Measurements from ENCODE around the gene RNPS1. TPM values are rescaled to one million over a fixed set of nuclear protein-coding genes. Genes with fewer than 3 reads are reported as not detected.

RNPS1 gene
- total and polyA plus RNA-seq, 2 donors (not counting 3 experiments of a cell fraction or from before 2014, with no cell fraction given) = 206 to 209 TPM

- DNase-seq (ENCODE audit: low read depth, low spot score) = no peak
- Histone ChIP-seq H3K9me3 (replicated peaks; ENCODE audit: control insufficient read depth, insufficient read depth, low read length) (no peaks in the 10 kb centered on the region), H3K9me1 (replicated peaks; ENCODE audit: control insufficient read depth, extremely low read depth, insufficient read depth, low read length) (no peaks in the 10 kb centered on the region), H3K27ac (ENCODE audit: insufficient read depth, low read depth, low read length) (no peak overlapping the region), H4K20me1 (replicated peaks; ENCODE audit: control insufficient read depth, extremely low read depth, insufficient read depth, low read length) (no peaks in the 10 kb centered on the region), H3K9ac (replicated peaks; ENCODE audit: extremely low read depth, insufficient read depth, low read length) (no peak overlapping the region), H3K4me2 (ENCODE audit: insufficient read depth, low read length) (no peak overlapping the region), H3K79me2 (ENCODE audit: control insufficient read depth, insufficient read depth, low read length) (peaks cover 19% of the 10 kb centered on the region), H3K4me3 (replicated peaks in 1 of 3; ENCODE audit: insufficient read depth in 1 of 3, low read depth in 1 of 3, low read length in 3 of 3) (no peak overlapping the region), H3K36me3 (ENCODE audit: control insufficient read depth in 2 of 2, extremely low read depth in 1 of 2, insufficient read depth in 2 of 2, low read length in 2 of 2) (peaks cover 23 to 27% of the 10 kb centered on the region in 2 experiments), H3K4me1 (ENCODE audit: control insufficient read depth, extremely low read depth, insufficient read depth, low read length) (peaks cover 13% of the 10 kb centered on the region), H3K27me3 (ENCODE audit: control insufficient read depth in 2 of 2, insufficient read depth in 2 of 2, low read length in 2 of 2) (no peaks in the 10 kb centered on the region), H2AFZ (ENCODE audit: low read depth, low read length) (no peak overlapping the region)
- dilution Hi-C loops (cut with MboI; ENCODE audit: extremely low pct_ligation_motif_present, low sequenced_read_pairs) = no loop called here
- POLR2A ChIA-PET = interaction anchor here (1.9 kb wide), 1 partner anchor 98 kb away, joined by 12 read pairs; the partner anchor contains the start of gene TRAF7
- FAIRE-seq = no peak
- CTCF ChIA-PET = interaction anchor here (1.2 to 2.8 kb wide), 5 partner anchors 14 to 249 kb away, joined by 3 to 17 read pairs (median 11); partner anchors contain the start of gene DNASE1L2
- intact Hi-C loops (cut with micrococcal nuclease) = loop anchor here (5.0 kb wide), 1 partner anchor 55 kb away; the partner anchor contains the start of gene CASKIN1
- BruUV-seq (replicated peaks) = no TSS peak
- no peak for TF ChIP-seq EZH2 (IDR thresholded peaks at IDR 0.05; ENCODE audit: borderline replicate concordance, low read depth, low read length, severe bottlenecking)
- TF ChIP-seq MAX (IDR thresholded peaks at IDR 0.05; ENCODE audit: insufficient read depth, insufficient read length) = no peak
- TF ChIP-seq POLR2AphosphoS5 (IDR thresholded peaks at IDR 0.05; ENCODE audit: insufficient read depth, low read depth, low read length) = no peak
- TF ChIP-seq FOS (IDR thresholded peaks at IDR 0.05; ENCODE audit: borderline replicate concordance, insufficient read depth, low read length) = no peak
- no peak for TF ChIP-seq GATA2 (IDR thresholded peaks at IDR 0.05; ENCODE audit: insufficient read depth, insufficient read length, low read depth, low read length)
- TF ChIP-seq CTCF (IDR thresholded peaks at IDR 0.05; ENCODE audit: extremely low read depth in 1 of 2, insufficient read depth in 1 of 2, low read depth in 1 of 2, low read length in 2 of 2) = no peak
- TF ChIP-seq MYC (IDR thresholded peaks at IDR 0.05; ENCODE audit: low read depth, low read length) = no peak
- no peak for TF ChIP-seq JUN (IDR thresholded peaks at IDR 0.05; ENCODE audit: borderline replicate concordance, insufficient read depth, insufficient read length, low read depth)
- TF ChIP-seq POLR2A (IDR thresholded peaks at IDR 0.05; ENCODE audit: low read depth, low read length) = no peak
These were observed 15.1 kb downstream of the RNPS1 start for GRCh38 chr16:2252806-2253148.

Measured in endothelial cell of umbilical vein (primary cell).